Heart left ventricle (tissue), 16 donors: ENCODE results near the gene CLCNKA. TPM values are rescaled to one million over a fixed set of nuclear protein-coding genes. Genes with fewer than 3 reads are reported as not detected.

Experiments used
- ATAC-seq, 4 donors: fragments of 200-7000 bp; cut with Tn5 transposase; one replicate each; pipeline ENCODE4 v1.9.1; 2020 to 2022; ENCODE audit warnings: moderate library complexity in 4 of 4, mild to moderate bottlenecking in 3 of 4, moderate number of reproducible peaks in 1 of 4
- DNase-seq, 5 donors: peaks; one replicate each; pipeline ENCODE4 v3.0.0-alpha.2; 2020
- H3K27ac ChIP-seq, 12 donors: fragments of 200-600 bp; sonication (generic) in 4 of 12; one replicate each; pipeline versions ENCODE4 v1.5.0 to v1.8.0; 2016 to 2022; ENCODE audit warnings: mild to moderate bottlenecking in 2 of 12
- H3K27me3 ChIP-seq, 9 donors: fragments of 200-600 bp; sonication (generic) in 2 of 9; one replicate each; pipeline versions ENCODE4 v1.5.1 to v1.8.0; 2016 to 2022; ENCODE audit warnings: mild to moderate bottlenecking in 3 of 9
- H3K36me3 ChIP-seq, 9 donors: fragments of 200-600 bp; sonication (generic) in 2 of 9; one replicate each; pipeline versions ENCODE4 v1.5.0 to v1.8.0; 2018 to 2022; ENCODE audit warnings: mild to moderate bottlenecking in 2 of 9
- H3K4me1 ChIP-seq, 12 donors: fragments of 200-600 bp; sonication (generic) in 4 of 12; one replicate each; pipeline versions ENCODE4 v1.5.0 to v1.8.0; 2016 to 2022; ENCODE audit warnings: mild to moderate bottlenecking in 3 of 12
- H3K4me3 ChIP-seq, 12 donors: fragments of 200-600 bp; sonication (generic) in 4 of 12; one replicate each; pipeline versions ENCODE4 v1.5.0 to v1.8.0; 2017 to 2022; ENCODE audit warnings: mild to moderate bottlenecking in 9 of 12, moderate library complexity in 4 of 12
- H3K9me3 ChIP-seq, 12 donors: fragments of 200-600 bp; sonication (generic) in 4 of 12; one replicate each; pipeline versions ENCODE4 v1.5.0 to v1.8.0; 2016 to 2022; ENCODE audit warnings: mild to moderate bottlenecking in 1 of 12
- CTCF ChIP-seq, 12 donors: fragments of 200-600 bp; sonication (generic) in 4 of 12; IDR thresholded peaks; one replicate each; pipeline versions ENCODE4 v1.5.0 to v1.8.0; 2018 to 2022; ENCODE audit warnings: antibody characterized with exemption in 12 of 12, mild to moderate bottlenecking in 5 of 12
- POLR2A ChIP-seq, 2 donors: fragments of 450-650 bp; IDR thresholded peaks; one replicate each; pipeline ENCODE4 v1.6.1; 2017; ENCODE audit warnings: antibody characterized with exemption in 2 of 2, mild to moderate bottlenecking in 2 of 2, moderate library complexity in 2 of 2
- WGBS, 4 donors: extraction: QIAGEN DNeasy Blood & Tissue Kit in 2 of 4; methylation state at CpG; one replicate each; pipeline versions ENCODE4 v1.1.5 to v1.1.7; 2013 to 2018; 5-methylcytosine and 5-hydroxymethylcytosine counted together
- intact Hi-C, 10 donors: fragments of 100-400 bp; cut with DNase I; formaldehyde crosslinking; loops; one replicate each; pipeline versions ENCODE4 v1.11.1 to v1.14.2; 2022
- polyA plus RNA-seq, 2 donors: library from polyadenylated mRNA; stranded (reverse); fragments of 200-250 nt; gene quantifications; one replicate each; pipeline ENCODE4 v1.2.3, GENCODE V29; 2013
- total RNA-seq, 9 donors: library from RNA; depleted of rRNA in 2 of 9; stranded (reverse); fragments of >200 nt in 2 of 9; fragmentation: NEBNext Ultra II Directional in 3 of 9; extraction: Animal tissue kit (Norgen Biotek cat#: 25700) in 3 of 9; gene quantifications; one replicate each; pipeline versions ENCODE4 v1.1.0 to v1.2.4, GENCODE V29; 2016 to 2023
- donor health status: ischemic (EF 13 %, LVEDD 7.1; RV severe dilation, severe dysfunction).
- donor health status: healthy with polysubstance abuse.
- donor health status: DM: no; HTN: yes; CAD: no.
- donor health status: DM: no; HTN: no; CAD: no.
- donor health status: ischemic (EF 25% LVEDD 6.9; RV normal size, moderate dysfunction).
- donor health status: ischemic (EF 25% LVEDD 5.7; RV mildly dilated, moderate dysfunction).
- donor health status: healthy.
- donor health status: DM: yes; HTN: yes; CAD: no.
- donor health status: ischemic (EF 35%, LVEDD 5.7; RV mildly dilated, moderate dysfunction).
- donor health status: nonischemic (EF 11% LVEDD 7.7; RV severe dilation, severe dysfunction).
- donor health status: DM: yes; HTN: yes; CAD: no.
- donor health status: PGD.
- donor health status: ischemic (EF 29% LVEDD 5.4; RV normal size, mild dysfunction).
- donor health status: nonischemic (EF 23%, LVEDD 6.1; RV moderate dilation, normal function).

Gene CLCNKA
- total and polyA plus RNA-seq, 11 donors: 0.25 to 1.1 (median 0.53) TPM; not detected in 2

- peak overlapping the region in 1 of 12 donors; percentile 34 for H3K4me3 ChIP-seq
Measured at GRCh38 chr1:16078925-16079656, 57.3 kb downstream of the CLCNKA start.

GRCh38 chr1:16080422-16081150 lies 58.8 kb downstream of the CLCNKA start:
- no peak for ATAC-seq
- Histone ChIP-seq H3K27ac (no peak overlapping the region), H3K36me3 (no peaks in the 10 kb centered on the region), H3K9me3 (no peaks in the 10 kb centered on the region), H3K4me1 (peaks cover 0 to 41% (median 18%) of the 10 kb centered on the region in 12 donors), H3K27me3 (no peaks in the 10 kb centered on the region), H3K4me3 (no peak overlapping the region)
- no peak for DNase-seq
- TF ChIP-seq POLR2A (IDR thresholded peaks at IDR 0.05): no peak
- TF ChIP-seq CTCF (IDR thresholded peaks at IDR 0.05): no peak
- intact Hi-C loops: loop anchor here in 8 of 10 donors (2.0 to 5.0 kb wide), 7 partner anchors 67 to 282 kb away; partner anchors contain the start of gene CPLANE2 (in 1 of the 8)
- WGBS, 4 donors: 75 to 88% (median 82%) methylated on average over 5 of the region's 5 CpGs

More at GRCh38 chr1:16078925-16079656, 57.3 kb downstream of the CLCNKA start:
- Histone ChIP-seq H3K4me1 (peaks cover 0 to 50% (median 18%) of the 10 kb centered on the region in 12 donors), H3K27me3 (peaks cover 0 to 4% (median 0%) of the 10 kb centered on the region in 9 donors), H3K36me3 (no peaks in the 10 kb centered on the region), H3K9me3 (no peaks in the 10 kb centered on the region), H3K27ac (peak overlapping the region in 3 of 12 donors; percentile 18 to 50 (median 46))
- WGBS, 4 donors: 26 to 43% (median 36%) methylated on average over 10 of the region's 10 CpGs
- DNase-seq (peak; percentile 69 to 83 (median 76)), ATAC-seq (peak; percentile 37 to 71 (median 58))
- intact Hi-C loops: loop anchor here (1.0 to 5.0 kb wide), 8 partner anchors 108 to 285 kb away; no protein-coding TSS in a partner anchor
- no peak for TF ChIP-seq POLR2A (IDR thresholded peaks at IDR 0.05)
- peak; percentile 73 to 95 (median 88) for TF ChIP-seq CTCF (IDR thresholded peaks at IDR 0.05)

GRCh38 chr1:16081636-16082035 lies 59.8 kb downstream of the CLCNKA start:
- intact Hi-C loops: loop anchor here (1.0 to 5.0 kb wide), 10 partner anchors 66 to 281 kb away; partner anchors contain the start of gene CPLANE2 (in 1 of the 10)
- 74 to 83% (median 78%) methylated on average over 4 to 9 of the region's 9 CpGs for WGBS, 4 donors
- DNase-seq (no peak), ATAC-seq (no peak)
- TF ChIP-seq CTCF (IDR thresholded peaks at IDR 0.05): no peak
- no peak for TF ChIP-seq POLR2A (IDR thresholded peaks at IDR 0.05)
- peaks cover 0 to 36% (median 17%) of the 10 kb centered on the region in 12 donors for H3K4me1 ChIP-seq
- no peaks in the 10 kb centered on the region for H3K27me3 ChIP-seq
- H3K9me3 ChIP-seq: no peaks in the 10 kb centered on the region
- peak overlapping the region in 1 of 12 donors; percentile 22 for H3K27ac ChIP-seq
- no peak overlapping the region for H3K4me3 ChIP-seq
- no peaks in the 10 kb centered on the region for H3K36me3 ChIP-seq
